ENCODE data around the gene SYNE2.
A peak's percentile ranks its signal among the peaks of the same experiment; 100 is the strongest.

The SYNE2 gene

GRCh38 chr14:63875311-63875710 is 22.5 kb downstream of the SYNE2 start:
- DNase-seq = no peak

DNA sequence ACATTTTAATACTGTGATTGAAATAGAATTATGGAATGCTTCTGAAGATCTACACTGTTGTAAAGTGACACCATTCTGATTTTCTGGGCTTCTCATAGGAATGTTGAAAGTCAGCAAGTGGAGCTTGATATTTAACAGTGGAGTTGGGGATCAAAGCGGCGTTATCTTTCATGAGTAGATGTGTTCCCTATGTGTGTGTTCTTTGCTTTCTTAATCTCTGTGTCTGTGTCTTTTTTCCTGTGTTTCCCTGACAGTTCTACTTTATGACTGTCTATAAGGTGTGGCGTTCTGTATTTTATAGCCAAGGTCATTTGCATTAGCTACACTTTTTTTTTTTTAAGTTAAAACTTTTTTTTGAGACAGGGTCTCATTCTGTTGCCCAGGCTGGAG is 24.7 kb downstream of the SYNE2 start:
- no peak for DNase-seq

- no peak for DNase-seq
Measured at GRCh38 chr14:63878052-63878451, 25.2 kb downstream of the SYNE2 start.

- DNase-seq = no peak
Measured at GRCh38 chr14:63878792-63879191, 26.0 kb downstream of the SYNE2 start.

GRCh38 chr14:63881926-63882325 is 29.1 kb downstream of the SYNE2 start:
- no peak for DNase-seq

- DNase-seq = no peak
Measured at GRCh38 chr14:63887899-63888298, 35.1 kb downstream of the SYNE2 start.

DNA sequence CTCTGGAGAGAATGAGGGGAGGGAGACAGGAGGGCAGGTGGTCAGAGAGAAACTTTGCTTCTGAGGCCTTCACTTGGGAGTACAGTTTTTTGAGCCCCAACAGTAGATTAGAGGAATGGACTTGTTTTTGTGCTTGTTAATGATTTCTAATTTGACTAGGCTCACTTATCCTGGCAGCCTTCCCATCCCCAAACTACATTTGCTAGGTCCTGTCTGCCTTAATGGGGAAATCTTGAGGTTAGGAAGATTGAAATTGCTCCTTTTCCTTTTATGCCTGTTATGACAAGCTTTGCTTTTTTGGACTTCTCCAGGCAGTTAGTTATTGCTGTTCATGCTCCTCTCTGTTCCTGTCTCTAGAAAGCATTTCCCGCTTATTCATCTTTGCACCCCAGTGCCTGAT is 37.7 kb downstream of the SYNE2 start:
- DNase-seq = no peak

- no peak for DNase-seq
Measured at GRCh38 chr14:63891148-63891975, 38.6 kb downstream of the SYNE2 start.

GRCh38 chr14:63892265-63892664 is 39.5 kb downstream of the SYNE2 start:
- DNase-seq = no peak

GRCh38 chr14:63893701-63894458 is 41.1 kb downstream of the SYNE2 start:
- peak; percentile 69 for DNase-seq

DNA sequence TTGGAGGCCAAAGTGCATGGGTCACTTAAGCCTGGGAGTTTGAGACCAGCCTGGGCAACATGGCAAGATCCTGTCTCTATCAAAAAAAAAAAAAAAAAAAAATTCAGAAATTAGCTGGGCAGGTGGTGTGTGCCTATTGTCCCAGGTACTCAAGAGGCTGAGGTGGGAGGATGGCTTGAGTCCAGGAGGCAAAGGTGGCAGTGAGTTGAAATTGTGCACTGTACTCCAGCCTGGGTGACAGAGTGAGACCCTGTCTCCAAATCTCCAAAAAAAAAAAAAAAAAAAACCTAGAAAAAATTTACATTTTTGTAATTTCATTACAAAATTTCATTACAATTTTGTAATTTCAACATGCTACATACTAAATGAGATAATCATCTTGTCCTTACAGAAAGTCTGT is 42.7 kb downstream of the SYNE2 start:
- DNase-seq = no peak

- DNase-seq = peak; percentile 56
Measured at GRCh38 chr14:63896278-63896720, 43.5 kb downstream of the SYNE2 start.

GRCh38 chr14:63897721-63898163 is 44.9 kb downstream of the SYNE2 start:
- no peak for DNase-seq

- DNase-seq = no peak
Measured at GRCh38 chr14:63899953-63900352, 47.1 kb downstream of the SYNE2 start.

GRCh38 chr14:63901434-63902085 is 48.8 kb downstream of the SYNE2 start:
- DNase-seq = no peak

GRCh38 chr14:63902375-63902976 is 49.7 kb downstream of the SYNE2 start:
- no peak for DNase-seq

GRCh38 chr14:63904724-63905123 is 51.9 kb downstream of the SYNE2 start:
- no peak for DNase-seq

- no peak for DNase-seq
Measured at GRCh38 chr14:63905370-63905769, 52.6 kb downstream of the SYNE2 start.

DNA sequence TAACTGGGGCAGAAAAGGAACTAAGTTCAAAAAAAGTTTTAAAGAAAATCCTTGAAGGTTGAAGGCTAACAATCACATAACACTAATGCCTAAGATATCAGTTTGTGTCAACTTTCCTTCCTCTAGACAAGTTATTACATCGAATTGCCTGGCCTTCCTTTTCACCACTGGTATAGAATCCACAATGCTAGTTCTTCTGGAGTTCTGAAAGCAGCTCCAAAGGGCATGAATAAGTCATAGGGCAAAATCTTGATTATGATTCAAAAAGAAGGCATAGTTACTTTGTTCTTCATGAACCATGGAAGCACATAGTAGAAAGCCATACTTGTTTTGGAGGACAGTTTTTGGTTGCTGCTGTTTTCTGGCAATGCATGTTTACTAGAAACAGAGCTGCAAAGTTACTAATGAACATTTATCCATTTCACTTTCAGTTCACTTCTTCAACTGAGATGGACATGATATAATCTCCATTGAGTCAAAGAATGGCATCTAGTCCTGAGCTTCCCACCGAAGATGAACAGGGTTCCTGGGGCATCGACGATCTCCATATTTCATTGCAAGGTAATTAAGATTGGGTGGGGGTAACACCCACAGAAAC is 56.0 kb downstream of the SYNE2 start:
- DNase-seq = no peak

DNA sequence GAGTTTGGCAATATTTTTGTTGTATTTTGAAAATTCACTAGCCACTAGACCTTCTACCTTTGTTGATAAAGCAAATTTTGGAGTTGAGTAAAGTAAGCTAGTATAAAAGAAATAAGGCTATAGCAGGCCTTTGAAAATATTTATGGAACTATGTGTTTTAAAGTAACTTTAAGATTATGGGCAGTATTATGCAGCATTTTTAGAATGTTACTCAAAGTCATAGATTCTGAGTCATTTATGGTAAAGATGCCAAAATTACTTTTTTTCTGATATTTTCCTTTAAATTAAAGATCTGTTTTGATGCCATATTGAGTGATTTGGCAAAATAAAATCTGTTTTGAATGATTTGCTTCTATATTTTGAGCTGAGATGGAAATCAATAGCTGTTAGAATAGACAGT is 57.2 kb downstream of the SYNE2 start:
- no peak for DNase-seq

DNA sequence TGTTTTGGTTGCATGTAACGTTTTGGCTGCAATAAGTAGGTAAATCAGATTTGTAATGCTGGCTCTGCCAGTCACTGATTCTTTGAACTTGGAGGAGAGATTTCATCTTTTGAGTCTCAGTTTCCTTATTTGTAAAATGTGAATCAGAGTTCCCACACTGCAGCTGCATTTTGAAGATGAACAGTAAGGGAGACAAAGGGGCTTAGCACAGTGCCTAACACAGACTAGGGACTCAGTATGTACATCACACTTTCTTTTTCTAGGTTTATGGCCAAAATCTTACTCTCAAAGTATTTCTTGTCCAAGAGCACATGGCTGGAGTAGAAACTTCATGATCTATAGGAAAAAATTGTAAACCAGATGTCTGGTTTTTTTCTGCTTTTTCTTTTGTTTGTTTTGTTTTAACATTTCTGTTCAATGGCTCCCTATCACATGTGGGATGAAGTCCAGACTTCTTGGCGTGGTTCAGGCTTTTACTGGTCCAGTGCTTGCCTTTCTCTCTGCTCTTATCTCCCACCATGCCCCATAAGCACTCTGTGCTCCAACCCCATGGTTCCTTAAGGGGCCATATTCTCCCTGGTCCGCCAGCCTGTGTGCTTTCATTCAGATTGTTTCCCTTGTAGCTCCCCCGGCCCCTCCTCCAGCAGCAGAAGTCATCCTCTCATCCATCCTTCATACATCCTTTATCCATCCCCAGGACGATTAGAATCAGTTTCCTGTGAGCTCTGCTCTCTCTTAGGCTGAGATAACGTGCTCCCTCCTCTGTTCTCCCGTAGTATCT is 58.0 kb downstream of the SYNE2 start:
- no peak for DNase-seq

GRCh38 chr14:63911404-63911803 is 58.6 kb downstream of the SYNE2 start:
- no peak for DNase-seq
